Activated T-helper 17 cell treated with anti-CD3 and anti-CD28 coated beads, Interleukin-2, amount 50 U/mL, for 72 hours (primary cell): Measurements from ENCODE around the gene FKBP4. TPM values are rescaled to one million over a fixed set of nuclear protein-coding genes. Genes with fewer than 3 reads are reported as not detected.

Experiments
- ATAC-seq: fragments of 150-1000 bp; cut with Tn5 transposase; replicated peaks from 2 replicates; pipeline ENCODE4 v1.10.0; 2021; ENCODE audit warnings: mild to moderate bottlenecking, moderate library complexity
- H3K27ac Mint-ChIP-seq: one replicate; pipeline ENCODE4 v1.8.0; 2022; ENCODE audit warnings: mixed read lengths
- H3K27me3 Mint-ChIP-seq: one replicate; pipeline ENCODE4 v1.8.0; 2022; ENCODE audit warnings: mixed read lengths
- H3K36me3 Mint-ChIP-seq: one replicate; pipeline ENCODE4 v1.8.0; 2022; ENCODE audit warnings: low read depth, mild to moderate bottlenecking, mixed read lengths
- H3K4me1 Mint-ChIP-seq: one replicate; pipeline ENCODE4 v1.8.0; 2022; ENCODE audit warnings: mixed read lengths
- H3K4me3 Mint-ChIP-seq: one replicate; pipeline ENCODE4 v1.8.0; 2022; ENCODE audit warnings: mild to moderate bottlenecking, mixed read lengths
- H3K9me3 Mint-ChIP-seq: one replicate; pipeline ENCODE4 v1.8.0; 2022; ENCODE audit warnings: mixed read lengths
- total RNA-seq, 2 donors: library from RNA; stranded (reverse); gene quantifications; one replicate each; pipeline ENCODE4 v1.2.3, GENCODE V29; 2022

Gene FKBP4
- total RNA-seq, 2 donors from 2014 or later = 78.9 to 166 TPM

- Mint-ChIP-seq H3K9me3 (no peaks in the 10 kb centered on the region), H3K36me3 (peaks cover 47% of the 10 kb centered on the region), H3K27me3 (no peaks in the 10 kb centered on the region), H3K4me1 (peaks cover 14% of the 10 kb centered on the region), H3K27ac (peak overlapping the region; percentile 92), H3K4me3 (peak overlapping the region; percentile 96)
- ATAC-seq = peak; percentile 80
Observed at GRCh38 chr12:2795291-2796186, 769 bp downstream of the FKBP4 start.

DNA sequence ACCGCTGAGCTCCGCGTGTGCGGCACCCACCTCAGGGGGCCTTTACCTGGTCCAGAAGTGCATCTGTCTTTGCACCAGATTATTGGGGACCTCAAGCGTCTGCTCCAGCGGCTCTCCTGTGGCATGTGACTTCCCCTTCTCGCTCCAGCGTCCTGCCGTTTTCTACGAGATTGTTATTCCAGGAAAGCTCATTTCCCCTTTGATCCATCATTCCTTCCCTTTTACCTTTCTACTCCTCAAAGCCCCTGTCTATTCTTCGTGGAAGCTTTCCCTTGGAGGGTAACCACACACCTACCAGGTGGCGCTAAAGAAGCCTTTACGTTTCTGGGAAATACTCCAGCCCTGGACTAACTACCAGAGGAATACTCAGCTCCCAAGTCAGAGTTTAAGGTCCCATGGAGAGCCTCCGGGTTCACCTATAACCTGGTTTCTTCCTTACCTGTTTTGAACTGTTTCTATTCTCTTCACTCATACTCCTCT, 1.5 kb downstream of the FKBP4 start:
- H3K4me3 Mint-ChIP-seq = peak overlapping the region; percentile 96

DNA sequence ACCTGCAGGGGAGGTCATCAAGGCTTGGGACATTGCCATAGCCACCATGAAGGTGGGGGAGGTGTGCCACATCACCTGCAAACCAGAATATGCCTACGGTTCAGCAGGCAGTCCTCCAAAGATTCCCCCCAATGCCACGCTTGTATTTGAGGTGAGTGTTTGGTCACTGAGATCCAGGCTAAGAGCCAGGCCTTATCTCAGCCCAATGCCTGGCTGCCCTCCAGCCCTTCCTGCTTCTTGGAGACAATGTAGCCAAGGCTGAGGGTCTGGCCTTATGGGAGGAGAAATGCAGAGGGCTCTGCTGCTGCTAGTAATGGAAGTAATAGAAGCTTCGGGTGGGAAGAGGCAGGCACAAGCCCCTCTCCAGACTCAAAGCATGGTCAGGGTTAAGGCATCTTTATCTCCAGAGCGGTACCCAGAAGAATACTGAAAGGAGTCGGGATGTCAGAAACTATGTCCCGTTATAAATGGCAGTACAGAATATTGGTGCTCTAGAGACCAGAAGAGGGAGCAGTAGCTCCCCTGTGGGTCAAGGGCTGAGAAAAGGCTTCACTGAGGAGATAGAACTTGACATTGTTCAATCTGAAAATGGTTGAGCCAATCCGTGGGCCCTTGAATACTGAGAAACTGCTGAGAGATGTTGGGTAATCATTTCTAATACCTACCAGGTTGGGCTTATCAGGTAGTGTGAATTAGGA, 3.1 kb downstream of the FKBP4 start:
- ATAC-seq = no peak
- H3K4me3 Mint-ChIP-seq = peak overlapping the region; percentile 96
- no peaks in the 10 kb centered on the region for H3K27me3 Mint-ChIP-seq
- H3K27ac Mint-ChIP-seq = no peak overlapping the region
- H3K36me3 Mint-ChIP-seq = peaks cover 71% of the 10 kb centered on the region
- no peaks in the 10 kb centered on the region for H3K9me3 Mint-ChIP-seq
- peaks cover 14% of the 10 kb centered on the region for H3K4me1 Mint-ChIP-seq

More for the DNA sequence above, 1.5 kb downstream of the FKBP4 start:
- peaks cover 14% of the 10 kb centered on the region for H3K4me1 Mint-ChIP-seq
- ATAC-seq = no peak
- H3K27ac Mint-ChIP-seq = peak overlapping the region; percentile 92
- H3K36me3 Mint-ChIP-seq = peaks cover 54% of the 10 kb centered on the region
- H3K9me3 Mint-ChIP-seq = no peaks in the 10 kb centered on the region
- no peaks in the 10 kb centered on the region for H3K27me3 Mint-ChIP-seq

- no peaks in the 10 kb centered on the region for H3K27me3 Mint-ChIP-seq
- no peaks in the 10 kb centered on the region for H3K9me3 Mint-ChIP-seq
- H3K36me3 Mint-ChIP-seq = peaks cover 93% of the 10 kb centered on the region
- no peak overlapping the region for H3K27ac Mint-ChIP-seq
- ATAC-seq = no peak
- H3K4me1 Mint-ChIP-seq = peaks cover 14% of the 10 kb centered on the region
- no peak overlapping the region for H3K4me3 Mint-ChIP-seq
Observed at GRCh38 chr12:2800046-2800570, 5.3 kb downstream of the FKBP4 start.

- H3K27ac Mint-ChIP-seq = no peak overlapping the region
- no peaks in the 10 kb centered on the region for H3K9me3 Mint-ChIP-seq
- peaks cover 13% of the 10 kb centered on the region for H3K4me1 Mint-ChIP-seq
- H3K36me3 Mint-ChIP-seq = peaks cover 99% of the 10 kb centered on the region
- no peaks in the 10 kb centered on the region for H3K27me3 Mint-ChIP-seq
- ATAC-seq = no peak
- H3K4me3 Mint-ChIP-seq = no peak overlapping the region
Observed at GRCh38 chr12:2801044-2801783, 6.4 kb downstream of the FKBP4 start.

DNA sequence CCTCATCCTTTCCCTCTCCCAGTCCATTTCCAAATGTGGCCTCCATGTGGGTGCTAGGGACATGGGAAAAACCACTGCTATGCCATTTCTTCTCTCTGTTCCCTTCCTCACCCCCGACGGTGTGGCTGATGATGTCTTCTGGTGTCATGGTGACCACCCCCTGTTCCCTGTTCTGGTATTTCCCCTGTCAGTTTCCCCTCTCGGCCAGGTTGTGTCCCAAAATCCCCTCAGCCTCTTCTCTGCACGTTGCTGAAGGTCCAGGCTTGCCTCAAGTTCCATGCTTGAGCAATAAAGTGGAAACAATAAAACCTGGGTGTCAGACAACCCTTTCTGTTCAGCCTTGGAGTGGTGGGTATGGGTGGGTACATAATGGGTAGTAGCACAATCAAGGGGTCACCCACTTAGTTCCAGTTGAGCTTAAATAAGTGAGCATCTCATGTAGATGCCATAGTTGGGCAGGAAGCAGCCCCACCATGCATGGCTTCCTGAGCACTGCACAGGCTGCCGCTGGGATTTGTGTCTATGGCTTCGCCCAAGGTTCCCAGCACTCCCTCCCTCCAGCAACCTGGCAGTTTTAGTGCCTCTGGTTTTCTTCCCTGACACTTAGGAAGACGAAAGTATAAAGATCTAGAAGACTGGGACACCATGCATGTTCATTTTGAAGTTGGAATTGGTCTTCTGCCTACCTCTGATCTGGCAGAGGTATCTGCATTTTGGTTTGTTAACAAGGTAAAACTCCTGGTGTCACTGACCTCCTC, 9.0 kb downstream of the FKBP4 start:
- peaks cover 79% of the 10 kb centered on the region for H3K36me3 Mint-ChIP-seq
- no peak overlapping the region for H3K4me3 Mint-ChIP-seq

GRCh38 chr12:2804393-2805142, 9.8 kb downstream of the FKBP4 start:
- no peak for ATAC-seq
- peak overlapping the region; percentile 26 for H3K27ac Mint-ChIP-seq
- no peak overlapping the region for H3K4me3 Mint-ChIP-seq
- H3K9me3 Mint-ChIP-seq = no peaks in the 10 kb centered on the region
- H3K4me1 Mint-ChIP-seq = no peaks in the 10 kb centered on the region
- peaks cover 71% of the 10 kb centered on the region for H3K36me3 Mint-ChIP-seq
- H3K27me3 Mint-ChIP-seq = no peaks in the 10 kb centered on the region

More for the DNA sequence above, 9.0 kb downstream of the FKBP4 start:
- H3K27me3 Mint-ChIP-seq = no peaks in the 10 kb centered on the region
- H3K9me3 Mint-ChIP-seq = no peaks in the 10 kb centered on the region
- H3K4me1 Mint-ChIP-seq = no peaks in the 10 kb centered on the region
- no peak overlapping the region for H3K27ac Mint-ChIP-seq
- ATAC-seq = no peak

DNA sequence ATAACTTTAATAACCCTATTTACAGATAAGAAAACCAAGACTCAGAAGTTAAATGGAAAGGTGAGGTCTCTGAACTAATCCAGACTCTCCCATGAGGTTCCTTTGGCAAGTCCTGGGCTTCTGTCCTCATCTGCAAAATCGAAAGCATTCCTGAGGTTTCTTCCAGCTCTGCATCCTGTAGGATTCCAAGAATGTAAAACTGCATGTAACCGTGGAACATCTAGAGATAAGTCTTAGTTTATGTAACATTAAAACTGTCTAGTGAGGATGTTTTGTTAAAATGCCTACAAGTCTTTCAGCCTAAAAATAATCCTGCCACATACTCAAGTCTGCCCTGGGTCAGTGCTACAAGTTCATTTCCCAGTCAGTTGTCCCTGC, 10.4 kb downstream of the FKBP4 start:
- no peak for ATAC-seq
- no peaks in the 10 kb centered on the region for H3K4me1 Mint-ChIP-seq
- peaks cover 65% of the 10 kb centered on the region for H3K36me3 Mint-ChIP-seq
- no peaks in the 10 kb centered on the region for H3K27me3 Mint-ChIP-seq
- no peak overlapping the region for H3K4me3 Mint-ChIP-seq
- H3K27ac Mint-ChIP-seq = no peak overlapping the region
- no peaks in the 10 kb centered on the region for H3K9me3 Mint-ChIP-seq

DNA sequence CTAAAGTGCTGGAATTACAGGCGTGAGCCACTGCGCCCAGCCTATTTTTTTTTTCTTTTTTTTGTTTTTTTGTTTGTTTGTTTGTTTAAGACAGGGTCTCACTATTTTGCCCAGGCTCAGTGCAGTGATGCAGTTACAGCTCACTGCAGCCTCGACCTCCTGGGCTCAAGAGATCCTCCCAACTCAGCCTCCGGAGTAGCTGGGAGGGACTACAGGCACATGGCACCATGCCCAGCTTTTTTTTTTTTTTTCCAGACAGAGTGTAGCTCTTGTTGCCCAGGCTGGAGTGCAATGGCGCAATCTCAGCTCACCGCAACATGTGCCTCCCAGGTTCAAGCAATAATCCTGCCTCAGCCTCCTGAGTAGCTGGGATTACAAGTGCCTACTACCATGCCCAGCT, 11.9 kb downstream of the FKBP4 start:
- peaks cover 50% of the 10 kb centered on the region for H3K36me3 Mint-ChIP-seq
- no peaks in the 10 kb centered on the region for H3K4me1 Mint-ChIP-seq
- H3K4me3 Mint-ChIP-seq = no peak overlapping the region
- ATAC-seq = no peak
- H3K27ac Mint-ChIP-seq = no peak overlapping the region
- H3K9me3 Mint-ChIP-seq = no peaks in the 10 kb centered on the region
- no peaks in the 10 kb centered on the region for H3K27me3 Mint-ChIP-seq

- H3K36me3 Mint-ChIP-seq = peaks cover 24% of the 10 kb centered on the region
- no peaks in the 10 kb centered on the region for H3K27me3 Mint-ChIP-seq
- ATAC-seq = no peak
- no peaks in the 10 kb centered on the region for H3K9me3 Mint-ChIP-seq
- H3K27ac Mint-ChIP-seq = peak overlapping the region; percentile 100
- H3K4me3 Mint-ChIP-seq = peak overlapping the region; percentile 99
- peaks cover 6% of the 10 kb centered on the region for H3K4me1 Mint-ChIP-seq
Observed at GRCh38 chr12:2811801-2812200, 17.0 kb downstream of the FKBP4 start.

DNA sequence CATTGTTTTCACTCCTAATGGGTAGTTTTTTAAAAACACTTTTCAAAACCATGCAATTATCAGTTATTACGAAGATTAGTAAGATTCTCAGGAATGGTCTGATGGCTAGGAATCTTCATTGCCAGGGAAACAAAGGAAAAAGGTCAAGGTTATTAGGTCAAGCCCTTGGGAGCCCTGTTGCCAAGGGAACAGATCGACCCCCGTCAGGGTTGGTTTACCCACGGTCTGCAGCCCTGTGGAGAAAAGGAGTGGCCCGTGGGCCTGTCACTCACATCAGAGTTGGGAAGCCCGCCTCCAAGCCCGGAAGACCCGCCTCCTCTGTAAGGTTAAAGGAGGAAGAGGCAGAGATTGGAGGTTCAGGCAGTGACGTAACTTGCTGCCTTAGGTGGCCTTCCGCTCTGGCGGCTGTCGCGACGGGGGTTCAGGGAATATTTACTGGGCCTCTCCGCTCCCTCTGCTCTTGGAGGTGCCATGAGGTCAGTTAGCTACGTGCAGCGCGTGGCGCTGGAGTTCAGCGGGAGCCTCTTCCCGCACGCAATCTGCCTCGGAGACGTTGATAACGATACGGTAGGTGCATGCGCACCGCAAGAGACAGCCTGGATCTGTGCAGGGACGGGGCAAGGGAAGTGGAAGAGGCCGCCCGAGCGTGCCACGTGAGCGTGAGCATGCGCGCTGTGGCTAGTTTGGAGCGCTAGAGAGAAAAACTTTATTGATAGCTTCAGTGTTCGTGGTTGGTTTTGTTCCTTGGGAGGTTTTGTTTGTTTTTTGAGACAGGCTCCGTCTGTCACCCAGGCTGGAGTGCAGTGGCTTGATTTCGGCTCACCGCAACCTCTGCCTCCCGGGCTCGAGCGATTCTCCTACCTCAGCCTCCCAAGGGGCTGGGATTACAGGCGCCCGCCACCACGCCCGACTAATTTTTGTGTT, 17.8 kb downstream of the FKBP4 start, which contains the start of gene ITFG2:
Gene ITFG2 (plus strand): TSS at position 379 of the 924 bp plus-strand sequence. CDS start 93 bp downstream, at position 472.
- Mint-ChIP-seq H3K27me3 (no peaks in the 10 kb centered on the region), H3K4me3 (peak within 1 kb of the TSS; percentile 99), H3K9me3 (no peaks in the 10 kb centered on the region), H3K36me3 (peaks cover 26% of the 10 kb centered on the region), H3K4me1 (peaks cover 6% of the 10 kb centered on the region), H3K27ac (peak within 1 kb of the TSS; percentile 100)
- ATAC-seq = peak; percentile 96
